Activated CD8-positive, alpha-beta memory T cell treated with anti-CD3 and anti-CD28 coated beads, Interleukin-2, amount 50 U/mL, for 24 hours (primary cell): ENCODE results near the gene TWNK.
"Not testable (repeated sequence)": the region's sequence is repeated elsewhere in the genome, so short reads cannot be mapped to it uniquely, and the experiment has no call there.

Experiments used
- DNase-seq: peaks from one replicate; pipeline ENCODE4 v3.0.0-alpha.2; 2020; ENCODE audit errors: extremely low read depth

TWNK gene

GRCh38 chr10:100972904-100973535 is 14.3 kb upstream of the TWNK start:
- no peak for DNase-seq

- not testable (repeated sequence) for DNase-seq
These were observed 11.9 kb upstream of the TWNK start for GRCh38 chr10:100975397-100975796.

- no peak for DNase-seq
These were observed 10.4 kb upstream of the TWNK start for GRCh38 chr10:100976906-100977305.

- no peak for DNase-seq
These were observed 9.9 kb upstream of the TWNK start for GRCh38 chr10:100977436-100977835.

- no peak for DNase-seq
These were observed 9.0 kb upstream of the TWNK start for GRCh38 chr10:100978121-100978900.

GRCh38 chr10:100978901-100979195 is 8.5 kb upstream of the TWNK start:
- DNase-seq = no peak

GRCh38 chr10:100979791-100980272 is 7.5 kb upstream of the TWNK start:
- DNase-seq = no peak

- DNase-seq = no peak
These were observed 7.0 kb upstream of the TWNK start for GRCh38 chr10:100980311-100980710.

- no peak for DNase-seq
These were observed 6.6 kb upstream of the TWNK start for GRCh38 chr10:100980711-100981110.

- no peak for DNase-seq
These were observed 6.1 kb upstream of the TWNK start for GRCh38 chr10:100981178-100981772.

- no peak for DNase-seq
These were observed 4.2 kb upstream of the TWNK start for GRCh38 chr10:100982916-100983830.

- DNase-seq = no peak
These were observed 3.3 kb upstream of the TWNK start for GRCh38 chr10:100983868-100984671.

- no peak for DNase-seq
These were observed 2.6 kb upstream of the TWNK start for GRCh38 chr10:100984672-100985177.

GRCh38 chr10:100985336-100985735 is 2.0 kb upstream of the TWNK start:
- DNase-seq = no peak

GRCh38 chr10:100986623-100986951 is 756 bp upstream of the TWNK start:
- DNase-seq = no peak

GRCh38 chr10:100987685-100988049 is 324 bp downstream of the TWNK start:
- no peak for DNase-seq

- no peak for DNase-seq
These were observed 823 bp downstream of the TWNK start for GRCh38 chr10:100988166-100988565.

- no peak for DNase-seq
These were observed 1.7 kb downstream of the TWNK start for GRCh38 chr10:100989088-100989487.

- no peak for DNase-seq
These were observed 6.8 kb downstream of the TWNK start for GRCh38 chr10:100993986-100994708.

GRCh38 chr10:100995181-100995580 is 7.8 kb downstream of the TWNK start:
- DNase-seq = no peak
